Tibial artery (tissue), 4 donors: Measurements from ENCODE around the gene POLDIP3.

Experiments
- DNase-seq, 2 donors: peaks; one replicate each; pipeline ENCODE4 v3.0.0-alpha.2; 2019
- H3K27ac ChIP-seq, 2 donors: fragments of 200-600 bp; sonication (generic) in 1 of 2; 1 replicate in 1 of 2; 2 replicates in 1 of 2; pipeline ENCODE4 v1.5.1; 2018 to 2019; ENCODE audit warnings: mild to moderate bottlenecking in 1 of 2
- H3K27me3 ChIP-seq, 2 donors: fragments of 200-600 bp; sonication (generic) in 1 of 2; one replicate each; pipeline versions ENCODE4 v1.5.1 to v1.6.0; 2016 to 2019
- H3K36me3 ChIP-seq, 3 donors: fragments of 200-600 bp; sonication (generic) in 2 of 3; one replicate each; pipeline ENCODE4 v1.5.1; 2016 to 2019; ENCODE audit warnings: mild to moderate bottlenecking in 2 of 3
- H3K4me1 ChIP-seq, 4 donors: fragments of 200-600 bp; sonication (generic) in 2 of 4; 1 replicate in 3 of 4; 2 replicates in 1 of 4; pipeline ENCODE4 v1.5.1; 2016 to 2019
- H3K4me3 ChIP-seq, 2 donors: fragments of 200-600 bp; sonication (generic) in 1 of 2; 1 replicate in 1 of 2; 2 replicates in 1 of 2; pipeline ENCODE4 v1.5.1; 2018 to 2019; ENCODE audit warnings: mild to moderate bottlenecking in 2 of 2
- H3K9me3 ChIP-seq, 3 donors: fragments of 200-600 bp; sonication (generic) in 1 of 3; one replicate each; pipeline ENCODE4 v1.5.1; 2016 to 2019
- CTCF ChIP-seq, 2 experiments: fragments of 200-600 bp in 1 of 2; fragments of 450-650 bp in 1 of 2; IDR thresholded peaks; one replicate each; pipeline ENCODE4 v1.5.1; 2017 to 2019; ENCODE audit warnings: antibody characterized with exemption in 2 of 2, mild to moderate bottlenecking in 1 of 2, moderate library complexity in 1 of 2
- intact Hi-C: fragments of 100-400 bp; cut with DNase I; formaldehyde crosslinking; loops from one replicate; pipeline ENCODE4 v1.15.0; 2023; ENCODE audit warnings: low total_unique reads

The POLDIP3 gene

GRCh38 chr22:42596863-42597530, 17.7 kb downstream of the POLDIP3 start:
- Histone ChIP-seq H3K27ac (no peak overlapping the region), H3K36me3 (peaks cover 91 to 99% (median 98%) of the 10 kb centered on the region in 3 donors), H3K4me1 (no peaks in the 10 kb centered on the region), H3K27me3 (no peaks in the 10 kb centered on the region), H3K4me3 (no peak overlapping the region), H3K9me3 (no peaks in the 10 kb centered on the region)
- no peak for DNase-seq
- intact Hi-C loops: no loop called here
- TF ChIP-seq CTCF (IDR thresholded peaks at IDR 0.05): no peak

- DNase-seq: no peak
- Histone ChIP-seq H3K27me3 (no peaks in the 10 kb centered on the region), H3K4me1 (no peaks in the 10 kb centered on the region), H3K4me3 (no peak overlapping the region), H3K27ac (no peak overlapping the region), H3K9me3 (no peaks in the 10 kb centered on the region), H3K36me3 (peaks cover 91 to 99% (median 98%) of the 10 kb centered on the region in 3 donors)
- intact Hi-C loops: no loop called here
- TF ChIP-seq CTCF (IDR thresholded peaks at IDR 0.05): no peak
Measured at GRCh38 chr22:42596336-42596735, 18.3 kb downstream of the POLDIP3 start.

- intact Hi-C loops: no loop called here
- no peak for TF ChIP-seq CTCF (IDR thresholded peaks at IDR 0.05)
- Histone ChIP-seq H3K4me3 (no peak overlapping the region), H3K4me1 (no peaks in the 10 kb centered on the region), H3K27me3 (no peaks in the 10 kb centered on the region), H3K36me3 (peaks cover 90 to 99% (median 96%) of the 10 kb centered on the region in 3 donors), H3K27ac (no peak overlapping the region), H3K9me3 (no peaks in the 10 kb centered on the region)
- DNase-seq: no peak
Measured at GRCh38 chr22:42595434-42595833, 19.2 kb downstream of the POLDIP3 start.

GRCh38 chr22:42591987-42592386, 22.7 kb downstream of the POLDIP3 start:
- Histone ChIP-seq H3K27me3 (no peaks in the 10 kb centered on the region), H3K27ac (no peak overlapping the region), H3K4me1 (no peaks in the 10 kb centered on the region), H3K4me3 (no peak overlapping the region), H3K9me3 (no peaks in the 10 kb centered on the region), H3K36me3 (peaks cover 88 to 97% (median 88%) of the 10 kb centered on the region in 3 donors)
- no peak for TF ChIP-seq CTCF (IDR thresholded peaks at IDR 0.05)
- intact Hi-C loops: no loop called here
- DNase-seq: no peak

- TF ChIP-seq CTCF (IDR thresholded peaks at IDR 0.05): no peak
- intact Hi-C loops: no loop called here
- Histone ChIP-seq H3K27ac (no peak overlapping the region), H3K9me3 (no peaks in the 10 kb centered on the region), H3K36me3 (peaks cover 78 to 97% (median 83%) of the 10 kb centered on the region in 3 donors), H3K4me3 (no peak overlapping the region), H3K4me1 (peaks cover 0 to under 1% (median 0%) of the 10 kb centered on the region in 4 donors), H3K27me3 (no peaks in the 10 kb centered on the region)
- no peak for DNase-seq
Measured at GRCh38 chr22:42587588-42588175, 27.0 kb downstream of the POLDIP3 start.
